HUES6 (cell line): ENCODE measurements around the gene CUBN.

Source experiments
- H3K27ac ChIP-seq: 2 replicates; pipeline ENCODE4 v1.7.0; 2013; ENCODE audit warnings: low read depth, mild to moderate bottlenecking, low read length, inconsistent platforms
- H3K27me3 ChIP-seq: 2 replicates; pipeline ENCODE4 v1.6.1; 2013; ENCODE audit warnings: low read length; ENCODE audit not compliant: control insufficient read depth, insufficient read depth
- H3K36me3 ChIP-seq: 2 replicates; pipeline ENCODE4 v1.6.1; 2013; ENCODE audit warnings: low read length; ENCODE audit not compliant: control insufficient read depth, insufficient read depth
- H3K4me1 ChIP-seq: 2 replicates; pipeline ENCODE4 v1.6.1; 2013; ENCODE audit warnings: low read length; ENCODE audit not compliant: control insufficient read depth, insufficient read depth
- H3K4me3 ChIP-seq: 2 replicates; pipeline ENCODE4 v1.5.1; 2013; ENCODE audit warnings: low read depth, low read length
- H3K9ac ChIP-seq: one replicate; pipeline ENCODE4 v1.6.1; 2013; ENCODE audit warnings: mild to moderate bottlenecking, low read length
- H3K9me3 ChIP-seq: 2 replicates; pipeline ENCODE4 v1.6.1; 2013; ENCODE audit warnings: low read depth, low read length; ENCODE audit not compliant: control insufficient read depth, insufficient read depth

CUBN gene

DNA sequence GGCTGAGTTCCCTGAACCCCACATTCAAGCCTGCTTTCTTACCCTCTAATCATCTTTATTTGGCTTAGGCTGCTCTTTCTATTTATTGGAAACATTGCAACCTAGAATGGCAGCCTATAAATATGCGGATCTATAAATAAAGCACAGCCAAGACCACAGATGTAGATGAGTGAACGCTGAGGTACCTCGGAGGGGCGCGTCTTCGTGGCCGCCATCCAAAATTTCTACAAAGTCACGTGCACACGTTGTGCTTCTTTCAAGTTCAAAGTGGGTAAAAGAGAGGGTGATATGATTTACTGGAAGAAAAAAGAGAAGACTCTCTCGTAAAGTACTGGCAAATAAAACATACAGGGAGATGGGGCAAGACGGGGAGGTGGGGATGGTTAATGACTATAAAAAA lies 179.8 kb downstream of the CUBN start:
- Histone ChIP-seq H3K4me1 (peaks cover 19% of the 10 kb centered on the region), H3K36me3 (no peaks in the 10 kb centered on the region), H3K4me3 (no peak overlapping the region), H3K27me3 (no peaks in the 10 kb centered on the region), H3K27ac (no peak overlapping the region), H3K9ac (no peak overlapping the region), H3K9me3 (no peaks in the 10 kb centered on the region)

- Histone ChIP-seq H3K9me3 (no peaks in the 10 kb centered on the region), H3K9ac (no peak overlapping the region), H3K27ac (no peak overlapping the region), H3K4me3 (no peak overlapping the region), H3K36me3 (no peaks in the 10 kb centered on the region), H3K27me3 (no peaks in the 10 kb centered on the region), H3K4me1 (peaks cover 22% of the 10 kb centered on the region)
Observed at GRCh38 chr10:16948361-16948760, 181.2 kb downstream of the CUBN start.

DNA sequence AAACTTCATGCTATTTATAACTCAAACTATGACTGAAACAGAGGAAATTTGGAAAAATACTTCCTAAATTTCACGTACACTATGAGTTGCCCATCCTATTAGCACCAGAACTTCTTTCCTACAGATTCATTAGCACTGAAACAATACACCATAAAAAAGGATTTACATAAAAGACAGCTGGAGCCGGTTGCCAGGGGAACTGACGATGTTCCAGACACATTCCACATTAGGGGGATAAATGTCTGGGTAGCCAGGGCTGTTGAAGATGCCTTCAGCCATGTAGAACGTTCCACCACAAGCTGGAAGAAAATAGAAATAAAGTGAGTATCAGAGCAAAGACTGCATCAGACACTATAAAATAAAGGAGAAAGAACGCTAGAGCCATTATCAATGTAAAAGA lies 182.5 kb downstream of the CUBN start:
- Histone ChIP-seq H3K4me1 (peaks cover 19% of the 10 kb centered on the region), H3K9me3 (no peaks in the 10 kb centered on the region), H3K27ac (no peak overlapping the region)

DNA sequence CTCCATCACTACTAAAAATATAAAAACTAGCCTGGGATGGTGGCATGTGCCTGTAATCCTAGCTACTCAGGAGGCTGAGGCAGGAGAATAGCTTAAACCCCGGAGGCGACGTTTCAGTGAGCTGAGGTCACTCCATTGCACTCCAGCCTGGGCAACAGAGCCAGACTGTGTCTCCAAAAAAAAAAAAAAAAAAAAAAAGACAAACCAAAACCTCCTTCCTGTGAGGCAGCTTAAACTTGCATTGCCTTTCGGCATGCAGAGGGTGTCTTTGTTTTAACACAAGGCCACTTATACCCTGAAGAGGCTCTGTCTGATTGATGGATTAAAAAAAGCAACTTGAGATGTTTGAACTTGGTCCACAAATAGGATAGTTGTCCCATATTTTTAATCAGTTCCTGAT lies 184.0 kb downstream of the CUBN start:
- Histone ChIP-seq H3K9me3 (no peaks in the 10 kb centered on the region), H3K4me3 (no peak overlapping the region), H3K4me1 (peaks cover 6% of the 10 kb centered on the region), H3K9ac (no peak overlapping the region), H3K27me3 (no peaks in the 10 kb centered on the region), H3K36me3 (no peaks in the 10 kb centered on the region), H3K27ac (no peak overlapping the region)

More for the DNA sequence above, 182.5 kb downstream of the CUBN start:
- Histone ChIP-seq H3K4me3 (no peak overlapping the region), H3K36me3 (no peaks in the 10 kb centered on the region), H3K9ac (no peak overlapping the region), H3K27me3 (no peaks in the 10 kb centered on the region)

DNA sequence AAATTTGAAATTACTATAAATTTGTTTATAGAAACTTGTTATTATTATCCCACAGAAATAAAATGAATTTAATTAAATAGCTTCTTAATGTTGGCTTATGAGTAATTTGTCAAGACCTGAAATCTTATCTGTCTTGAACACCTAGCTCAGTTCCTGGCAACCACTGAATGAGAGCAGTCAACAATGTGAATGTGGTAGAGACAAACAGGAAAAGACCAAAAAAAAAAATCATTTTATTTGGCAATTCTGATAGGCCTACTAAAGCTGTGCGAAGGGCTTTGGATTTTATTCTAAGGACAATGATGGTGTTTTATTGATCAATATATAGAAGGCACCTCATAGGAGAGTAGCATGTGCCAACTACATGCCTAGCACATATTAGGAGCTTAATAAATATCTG lies 184.6 kb downstream of the CUBN start:
- Histone ChIP-seq H3K9ac (no peak overlapping the region), H3K27me3 (no peaks in the 10 kb centered on the region), H3K4me3 (no peak overlapping the region), H3K27ac (no peak overlapping the region), H3K36me3 (no peaks in the 10 kb centered on the region), H3K9me3 (no peaks in the 10 kb centered on the region), H3K4me1 (peaks cover 3% of the 10 kb centered on the region; the same call in 1 of the 2 replicates)

DNA sequence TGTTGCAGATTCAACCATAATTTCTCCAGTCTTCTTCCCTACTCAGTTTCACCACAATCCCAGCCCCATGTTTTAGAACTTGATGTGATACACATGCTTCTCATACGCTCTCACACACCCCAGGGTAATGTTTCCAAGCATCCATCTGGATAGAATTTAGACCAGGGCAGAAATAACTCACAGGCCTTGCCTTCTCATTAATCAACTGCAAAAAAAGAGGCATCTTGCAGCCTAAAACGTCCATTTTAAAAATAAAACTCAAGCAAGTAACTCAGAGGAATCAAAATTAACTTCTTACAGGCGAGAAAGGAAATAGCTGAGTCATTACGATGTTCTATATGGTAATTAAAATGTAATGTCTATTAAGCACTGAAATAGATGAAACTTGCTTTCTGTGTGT lies 185.2 kb downstream of the CUBN start:
- Histone ChIP-seq H3K4me3 (no peak overlapping the region), H3K9ac (no peak overlapping the region), H3K36me3 (no peaks in the 10 kb centered on the region), H3K27ac (no peak overlapping the region), H3K4me1 (0 out of 2 replicates have a peak, but pooled peaks cover 3% of the 10 kb centered on the region), H3K27me3 (no peaks in the 10 kb centered on the region), H3K9me3 (no peaks in the 10 kb centered on the region)

DNA sequence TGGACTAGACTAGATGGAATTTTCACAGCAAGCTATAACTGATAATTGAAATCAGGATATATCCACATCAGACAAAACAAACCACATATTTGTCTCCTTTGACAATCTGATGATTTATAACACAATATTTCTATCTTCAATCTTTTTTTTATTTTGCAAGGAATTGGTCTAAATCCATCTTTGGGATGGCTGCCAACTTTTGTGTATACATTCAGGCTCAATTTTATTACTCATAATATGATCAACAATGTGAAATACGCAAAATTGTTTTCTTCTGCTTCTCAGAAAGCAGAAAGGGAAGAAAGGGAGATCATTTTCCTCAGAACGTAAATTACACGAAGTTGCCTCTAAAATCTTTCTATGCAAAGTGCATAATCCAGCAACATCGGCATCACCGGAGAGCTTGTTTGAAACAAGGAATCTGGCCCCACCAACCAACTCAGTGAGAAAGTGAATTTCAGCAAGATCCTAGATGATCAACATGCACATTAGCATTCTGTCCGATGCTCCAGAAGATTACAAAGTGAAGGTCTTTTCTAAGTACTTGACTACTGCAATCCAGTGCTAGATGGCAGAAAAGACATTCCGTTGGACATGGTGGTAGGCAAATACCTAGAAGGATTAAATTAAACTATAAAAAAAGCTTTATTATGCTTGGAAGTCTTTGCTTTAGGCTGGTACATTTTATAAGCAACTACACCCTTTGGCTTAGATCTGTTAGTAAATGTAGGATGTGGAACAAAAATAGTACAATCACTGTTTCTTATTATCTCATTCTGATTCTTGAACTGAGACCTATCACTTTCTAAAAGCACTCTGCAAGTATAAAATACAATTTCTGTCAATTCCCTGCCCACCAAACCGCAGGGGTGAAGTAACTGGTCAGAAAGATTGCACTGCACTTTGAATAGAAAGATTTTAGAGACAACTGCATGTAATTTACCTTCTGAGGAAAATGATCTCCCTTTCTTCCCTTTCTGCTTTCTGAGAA lies 186.0 kb downstream of the CUBN start:
- no peak overlapping the region for H3K27ac ChIP-seq
- no peaks in the 10 kb centered on the region for H3K27me3 ChIP-seq
- no peaks in the 10 kb centered on the region for H3K36me3 ChIP-seq
- 0 out of 2 replicates have a peak, but pooled peaks cover 3% of the 10 kb centered on the region for H3K4me1 ChIP-seq
- H3K9ac ChIP-seq = no peak overlapping the region
- H3K9me3 ChIP-seq = no peaks in the 10 kb centered on the region
- no peak overlapping the region for H3K4me3 ChIP-seq

GRCh38 chr10:16942381-16943078 lies 187.1 kb downstream of the CUBN start:
- H3K9ac ChIP-seq = no peak overlapping the region
- no peak overlapping the region for H3K27ac ChIP-seq
- H3K4me3 ChIP-seq = no peak overlapping the region
- H3K36me3 ChIP-seq = no peaks in the 10 kb centered on the region
- H3K4me1 ChIP-seq = 0 out of 2 replicates have a peak, but pooled peaks cover 3% of the 10 kb centered on the region
- H3K27me3 ChIP-seq = no peaks in the 10 kb centered on the region
- H3K9me3 ChIP-seq = no peaks in the 10 kb centered on the region

- no peak overlapping the region for H3K9ac ChIP-seq
- no peaks in the 10 kb centered on the region for H3K36me3 ChIP-seq
- H3K4me3 ChIP-seq = no peak overlapping the region
- H3K27ac ChIP-seq = no peak overlapping the region
- H3K27me3 ChIP-seq = no peaks in the 10 kb centered on the region
- H3K4me1 ChIP-seq = 0 out of 2 replicates have a peak, but pooled peaks cover 3% of the 10 kb centered on the region
- no peaks in the 10 kb centered on the region for H3K9me3 ChIP-seq
Observed at GRCh38 chr10:16941870-16942269, 187.7 kb downstream of the CUBN start.

- H3K4me3 ChIP-seq = no peak overlapping the region
- H3K9me3 ChIP-seq = no peaks in the 10 kb centered on the region
- 0 out of 2 replicates have a peak, but pooled peaks cover 3% of the 10 kb centered on the region for H3K4me1 ChIP-seq
- H3K9ac ChIP-seq = no peak overlapping the region
- no peaks in the 10 kb centered on the region for H3K36me3 ChIP-seq
- no peak overlapping the region for H3K27ac ChIP-seq
- H3K27me3 ChIP-seq = no peaks in the 10 kb centered on the region
Observed at GRCh38 chr10:16941067-16941466, 188.5 kb downstream of the CUBN start.

DNA sequence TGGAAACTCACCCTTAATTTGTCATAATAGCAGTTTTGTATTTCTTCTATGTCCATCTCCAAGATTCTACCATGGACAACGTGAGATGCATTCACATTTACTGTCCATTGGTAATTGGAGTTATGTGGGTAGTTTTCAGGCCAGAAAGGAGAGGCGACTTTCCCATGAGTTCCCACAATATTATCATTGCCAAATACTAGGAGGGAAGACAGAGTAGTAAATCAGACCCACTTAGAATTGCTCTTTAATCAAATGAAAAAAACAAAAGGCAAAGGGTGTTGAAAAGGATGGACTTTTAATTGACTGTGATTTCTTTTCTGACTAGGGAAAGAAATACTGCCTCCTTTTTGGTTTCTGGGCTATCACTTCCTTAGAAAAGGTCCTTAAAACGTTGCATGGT lies 190.7 kb downstream of the CUBN start:
- Histone ChIP-seq H3K27ac (no peak overlapping the region), H3K9ac (no peak overlapping the region), H3K4me1 (no peaks in the 10 kb centered on the region), H3K36me3 (no peaks in the 10 kb centered on the region), H3K9me3 (no peaks in the 10 kb centered on the region), H3K27me3 (no peaks in the 10 kb centered on the region), H3K4me3 (no peak overlapping the region)
